NCI-H69 (cell line): ENCODE results near the gene SLC25A12.
"Not testable (repeated sequence)": the region's sequence is repeated elsewhere in the genome, so short reads cannot be mapped to it uniquely, and the experiment has no call there.

ENCODE experiments used
- DNase-seq: peaks from one replicate; lab custom pipeline; 2025; lab: John Stamatoyannopoulos, UW

Gene SLC25A12

GRCh38 chr2:171893824-171894611, at the start of gene SLC25A12:
TSS of gene SLC25A12 (minus strand) at chr2:171894244. CDS start at chr2:171894214, 30 bp downstream.
- DNase-seq, result peak; percentile 91

- DNase-seq, result no peak
Observed at GRCh38 chr2:171941316-171941699, 47.3 kb upstream of the SLC25A12 start.

- no peak for DNase-seq
Observed at GRCh38 chr2:171939743-171940071, 45.7 kb upstream of the SLC25A12 start.

- DNase-seq, result no peak
Observed at GRCh38 chr2:171939058-171939742, 45.2 kb upstream of the SLC25A12 start.

GRCh38 chr2:171930385-171930784, 36.3 kb upstream of the SLC25A12 start:
- DNase-seq, result no peak

GRCh38 chr2:171924170-171924942, 30.3 kb upstream of the SLC25A12 start:
- DNase-seq, result peak; percentile 10

GRCh38 chr2:171923206-171923605, 29.2 kb upstream of the SLC25A12 start:
- peak; percentile 49 for DNase-seq

GRCh38 chr2:171922230-171923022, 28.4 kb upstream of the SLC25A12 start, which contains the start of gene HAT1:
TSS of gene HAT1 (plus strand) at chr2:171922461. CDS start at chr2:171922501, 40 bp downstream.
- peak; percentile 97 for DNase-seq

GRCh38 chr2:171921970-171922229, 27.9 kb upstream of the SLC25A12 start:
- no peak for DNase-seq

- no peak for DNase-seq
Observed at GRCh38 chr2:171919453-171919852, 25.4 kb upstream of the SLC25A12 start.

GRCh38 chr2:171913517-171913916, 19.5 kb upstream of the SLC25A12 start:
- no peak for DNase-seq

GRCh38 chr2:171910494-171910893, 16.4 kb upstream of the SLC25A12 start:
- DNase-seq, result peak; percentile 31

- no peak for DNase-seq
Observed at GRCh38 chr2:171909266-171909665, 15.2 kb upstream of the SLC25A12 start.

- DNase-seq, result no peak
Observed at GRCh38 chr2:171908235-171908634, 14.2 kb upstream of the SLC25A12 start.

GRCh38 chr2:171902840-171903420, 8.9 kb upstream of the SLC25A12 start:
- DNase-seq, result no peak

- DNase-seq, result not testable (repeated sequence)
Observed at GRCh38 chr2:171899623-171900282, 5.7 kb upstream of the SLC25A12 start.

- DNase-seq, result no peak
Observed at GRCh38 chr2:171895786-171896185, 1.7 kb upstream of the SLC25A12 start.

GRCh38 chr2:171894612-171894947, 536 bp upstream of the SLC25A12 start:
- no peak for DNase-seq

GRCh38 chr2:171893196-171893823, 734 bp downstream of the SLC25A12 start:
- DNase-seq, result peak; percentile 80

GRCh38 chr2:171889808-171890207, 4.2 kb downstream of the SLC25A12 start:
- no peak for DNase-seq

GRCh38 chr2:171889333-171889732, 4.7 kb downstream of the SLC25A12 start:
- no peak for DNase-seq
